ENCODE results near the gene KIF26A.

KIF26A gene

DNA sequence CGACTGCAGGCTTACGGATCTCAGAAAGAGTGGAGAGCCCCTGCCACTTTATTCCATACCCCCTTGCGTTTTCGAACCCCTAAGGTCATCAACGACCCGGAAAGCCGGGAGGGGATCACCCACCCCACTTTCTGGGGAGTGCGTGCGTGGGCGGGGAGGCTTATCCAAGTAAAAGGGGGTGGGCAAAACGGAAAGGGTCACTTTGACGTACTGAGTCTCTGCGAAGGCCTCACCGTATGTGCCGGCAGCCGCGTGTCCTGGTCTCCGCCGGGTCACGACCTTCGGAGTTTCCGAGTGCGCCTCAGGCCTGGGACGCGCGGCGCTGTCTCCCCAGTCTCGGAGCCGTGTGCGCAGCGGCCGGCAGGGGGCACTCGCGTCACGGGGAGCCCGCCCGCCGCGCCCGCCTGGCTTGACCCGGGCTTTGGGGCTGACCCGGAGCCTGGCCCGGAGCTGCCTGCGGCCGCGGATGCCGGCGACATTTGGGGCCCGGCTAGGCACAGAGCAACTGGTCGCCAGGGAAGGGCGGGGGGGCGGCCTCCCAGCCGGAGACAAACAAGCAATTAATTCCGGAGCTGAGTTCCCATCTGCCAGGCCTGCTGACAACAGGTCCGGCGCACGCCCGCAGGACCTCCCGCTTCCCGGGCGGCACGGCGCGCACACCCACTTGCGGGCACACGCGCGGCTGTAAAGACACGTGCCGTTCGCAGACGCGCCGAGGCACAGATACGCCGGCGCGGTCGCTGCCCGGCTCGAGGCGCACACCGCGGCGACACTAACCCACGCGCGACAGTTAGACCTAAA lies 890 bp upstream of the KIF26A start (continued):
- TF ChIP-seq, protein P1, sequence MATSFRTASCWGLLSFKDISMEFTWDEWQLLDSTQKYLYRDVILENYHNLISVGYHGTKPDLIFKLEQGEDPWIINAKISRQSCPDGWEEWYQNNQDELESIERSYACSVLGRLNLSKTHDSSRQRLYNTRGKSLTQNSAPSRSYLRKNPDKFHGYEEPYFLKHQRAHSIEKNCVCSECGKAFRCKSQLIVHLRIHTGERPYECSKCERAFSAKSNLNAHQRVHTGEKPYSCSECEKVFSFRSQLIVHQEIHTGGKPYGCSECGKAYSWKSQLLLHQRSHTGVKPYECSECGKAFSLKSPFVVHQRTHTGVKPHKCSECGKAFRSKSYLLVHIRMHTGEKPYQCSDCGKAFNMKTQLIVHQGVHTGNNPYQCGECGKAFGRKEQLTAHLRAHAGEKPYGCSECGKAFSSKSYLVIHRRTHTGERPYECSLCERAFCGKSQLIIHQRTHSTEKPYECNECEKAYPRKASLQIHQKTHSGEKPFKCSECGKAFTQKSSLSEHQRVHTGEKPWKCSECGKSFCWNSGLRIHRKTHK (tag by site-specific recombination; IDR thresholded peaks at IDR 0.05) = no peak
- no peak for TF ChIP-seq ZNF558 (tag by site-specific recombination; IDR thresholded peaks at IDR 0.05)
- peak; percentile 77 for TF ChIP-seq GLIS1 (tag by site-specific recombination; IDR thresholded peaks at IDR 0.05)
- no peak for TF ChIP-seq ZBTB48 (tag by site-specific recombination; IDR thresholded peaks at IDR 0.05)
- TF ChIP-seq ZNF624 (tag by site-specific recombination; IDR thresholded peaks at IDR 0.05) = no peak
- TF ChIP-seq, protein P2, sequence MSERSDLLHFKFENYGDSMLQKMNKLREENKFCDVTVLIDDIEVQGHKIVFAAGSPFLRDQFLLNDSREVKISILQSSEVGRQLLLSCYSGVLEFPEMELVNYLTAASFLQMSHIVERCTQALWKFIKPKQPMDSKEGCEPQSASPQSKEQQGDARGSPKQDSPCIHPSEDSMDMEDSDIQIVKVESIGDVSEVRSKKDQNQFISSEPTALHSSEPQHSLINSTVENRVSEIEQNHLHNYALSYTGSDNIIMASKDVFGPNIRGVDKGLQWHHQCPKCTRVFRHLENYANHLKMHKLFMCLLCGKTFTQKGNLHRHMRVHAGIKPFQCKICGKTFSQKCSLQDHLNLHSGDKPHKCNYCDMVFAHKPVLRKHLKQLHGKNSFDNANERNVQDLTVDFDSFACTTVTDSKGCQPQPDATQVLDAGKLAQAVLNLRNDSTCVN (tag by site-specific recombination; optimal IDR thresholded peaks at IDR 0.05) = peak; percentile 96
- TF ChIP-seq ZNF175 (tag by site-specific recombination; IDR thresholded peaks at IDR 0.05) = no peak
- no peak for TF ChIP-seq MEIS1 (CRISPR knock-in tag; IDR thresholded peaks at IDR 0.05; ENCODE audit: borderline replicate concordance)
- peak; percentile 78; the same call in 1 of the 2 replicates for TF ChIP-seq ZBTB20 (tag by site-specific recombination; IDR thresholded peaks at IDR 0.05)
- TF ChIP-seq YY1 (tag by site-specific recombination; IDR thresholded peaks at IDR 0.05) = no peak
- no peak for TF ChIP-seq OVOL3 (tag by site-specific recombination; IDR thresholded peaks at IDR 0.05)
- TF ChIP-seq ZNF354C (tag by site-specific recombination; IDR thresholded peaks at IDR 0.05; ENCODE audit: borderline replicate concordance, low read depth) = no peak
- TF ChIP-seq ZNF16 (tag by site-specific recombination; IDR thresholded peaks at IDR 0.05; ENCODE audit: low read depth) = no peak
- TF ChIP-seq KLF10 (tag by site-specific recombination; IDR thresholded peaks at IDR 0.05) = peak; percentile 60; the same call in 1 of the 2 replicates
- TF ChIP-seq ZNF837 (tag by site-specific recombination; IDR thresholded peaks at IDR 0.05) = no peak
- TF ChIP-seq GLIS2 (tag by site-specific recombination; IDR thresholded peaks at IDR 0.05) = no peak
- TF ChIP-seq, protein P3, sequence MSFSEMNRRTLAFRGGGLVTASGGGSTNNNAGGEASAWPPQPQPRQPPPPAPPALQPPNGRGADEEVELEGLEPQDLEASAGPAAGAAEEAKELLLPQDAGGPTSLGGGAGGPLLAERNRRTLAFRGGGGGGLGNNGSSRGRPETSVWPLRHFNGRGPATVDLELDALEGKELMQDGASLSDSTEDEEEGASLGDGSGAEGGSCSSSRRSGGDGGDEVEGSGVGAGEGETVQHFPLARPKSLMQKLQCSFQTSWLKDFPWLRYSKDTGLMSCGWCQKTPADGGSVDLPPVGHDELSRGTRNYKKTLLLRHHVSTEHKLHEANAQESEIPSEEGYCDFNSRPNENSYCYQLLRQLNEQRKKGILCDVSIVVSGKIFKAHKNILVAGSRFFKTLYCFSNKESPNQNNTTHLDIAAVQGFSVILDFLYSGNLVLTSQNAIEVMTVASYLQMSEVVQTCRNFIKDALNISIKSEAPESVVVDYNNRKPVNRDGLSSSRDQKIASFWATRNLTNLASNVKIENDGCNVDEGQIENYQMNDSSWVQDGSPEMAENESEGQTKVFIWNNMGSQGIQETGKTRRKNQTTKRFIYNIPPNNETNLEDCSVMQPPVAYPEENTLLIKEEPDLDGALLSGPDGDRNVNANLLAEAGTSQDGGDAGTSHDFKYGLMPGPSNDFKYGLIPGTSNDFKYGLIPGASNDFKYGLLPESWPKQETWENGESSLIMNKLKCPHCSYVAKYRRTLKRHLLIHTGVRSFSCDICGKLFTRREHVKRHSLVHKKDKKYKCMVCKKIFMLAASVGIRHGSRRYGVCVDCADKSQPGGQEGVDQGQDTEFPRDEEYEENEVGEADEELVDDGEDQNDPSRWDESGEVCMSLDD (tag by site-specific recombination; IDR thresholded peaks at IDR 0.05) = no peak
- TF ChIP-seq ZNF248 (tag by site-specific recombination; IDR thresholded peaks at IDR 0.05) = no peak
- 0 out of 2 replicates have a peak, but pooled peaks have one; percentile 1 for TF ChIP-seq SP3 (tag by site-specific recombination; IDR thresholded peaks at IDR 0.05)
- no peak for TF ChIP-seq ZNF324 (tag by site-specific recombination; IDR thresholded peaks at IDR 0.05)
- no peak for TF ChIP-seq ZNF830 (tag by site-specific recombination; IDR thresholded peaks at IDR 0.05; ENCODE audit: low read depth)
- TF ChIP-seq ZNF292 (tag by site-specific recombination; IDR thresholded peaks at IDR 0.05; ENCODE audit: borderline replicate concordance, low read depth) = no peak
- TF ChIP-seq ZNF2 (tag by site-specific recombination; IDR thresholded peaks at IDR 0.05) = peak; percentile 54; the same call in 1 of the 2 replicates
- no peak for TF ChIP-seq ZNF621 (tag by site-specific recombination; IDR thresholded peaks at IDR 0.05)
- no peak for TF ChIP-seq ZNF274 (IDR thresholded peaks at IDR 0.05; ENCODE audit: low read length)
- TF ChIP-seq ZNF274 (tag by site-specific recombination; IDR thresholded peaks at IDR 0.05; ENCODE audit: borderline replicate concordance) = no peak
- TF ChIP-seq, protein P4, sequence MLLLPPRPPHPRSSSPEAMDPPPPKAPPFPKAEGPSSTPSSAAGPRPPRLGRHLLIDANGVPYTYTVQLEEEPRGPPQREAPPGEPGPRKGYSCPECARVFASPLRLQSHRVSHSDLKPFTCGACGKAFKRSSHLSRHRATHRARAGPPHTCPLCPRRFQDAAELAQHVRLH (tag by site-specific recombination; IDR thresholded peaks at IDR 0.05) = no peak
- TF ChIP-seq, protein P5, sequence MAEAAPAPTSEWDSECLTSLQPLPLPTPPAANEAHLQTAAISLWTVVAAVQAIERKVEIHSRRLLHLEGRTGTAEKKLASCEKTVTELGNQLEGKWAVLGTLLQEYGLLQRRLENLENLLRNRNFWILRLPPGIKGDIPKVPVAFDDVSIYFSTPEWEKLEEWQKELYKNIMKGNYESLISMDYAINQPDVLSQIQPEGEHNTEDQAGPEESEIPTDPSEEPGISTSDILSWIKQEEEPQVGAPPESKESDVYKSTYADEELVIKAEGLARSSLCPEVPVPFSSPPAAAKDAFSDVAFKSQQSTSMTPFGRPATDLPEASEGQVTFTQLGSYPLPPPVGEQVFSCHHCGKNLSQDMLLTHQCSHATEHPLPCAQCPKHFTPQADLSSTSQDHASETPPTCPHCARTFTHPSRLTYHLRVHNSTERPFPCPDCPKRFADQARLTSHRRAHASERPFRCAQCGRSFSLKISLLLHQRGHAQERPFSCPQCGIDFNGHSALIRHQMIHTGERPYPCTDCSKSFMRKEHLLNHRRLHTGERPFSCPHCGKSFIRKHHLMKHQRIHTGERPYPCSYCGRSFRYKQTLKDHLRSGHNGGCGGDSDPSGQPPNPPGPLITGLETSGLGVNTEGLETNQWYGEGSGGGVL (tag by site-specific recombination; IDR thresholded peaks at IDR 0.05) = no peak
- TF ChIP-seq ZEB2 (tag by site-specific recombination; IDR thresholded peaks at IDR 0.05) = peak; percentile 70; the same call in 1 of the 2 replicates

All from HEK293 (cell line).